GM06990 (cell line): ENCODE data around the gene ADCYAP1R1.

Experiments
- DNase-seq: peaks from one replicate; pipeline ENCODE4 v3.0.0-alpha.2; 2011; ENCODE audit not compliant: insufficient read length; ENCODE audit errors: extremely low read depth
- H3K27me3 ChIP-seq: replicated peaks from 2 replicates; pipeline ENCODE4 v1.6.0; 2011; ENCODE audit warnings: low read length; ENCODE audit not compliant: control insufficient read depth, insufficient read depth
- H3K36me3 ChIP-seq: 2 replicates; pipeline ENCODE4 v1.5.1; 2011; ENCODE audit warnings: low read length; ENCODE audit not compliant: control insufficient read depth, insufficient read depth
- H3K4me3 ChIP-seq: replicated peaks from 2 replicates; pipeline ENCODE4 v1.5.1; 2011; ENCODE audit warnings: low read depth, mild to moderate bottlenecking, control low read depth, low read length
- CTCF ChIP-seq: IDR thresholded peaks from 2 replicates; pipeline ENCODE4 v1.5.1; 2011; ENCODE audit warnings: low read length, control low read depth, mild to moderate bottlenecking, inconsistent platforms; ENCODE audit not compliant: insufficient read depth, poor library complexity, severe bottlenecking

Gene ADCYAP1R1

GRCh38 chr7:31076051-31076450 is 23.9 kb downstream of the ADCYAP1R1 start:
- TF ChIP-seq CTCF, result no peak
- no peak for DNase-seq
- Histone ChIP-seq H3K4me3 (no peak overlapping the region), H3K27me3 (peaks cover 1% of the 10 kb centered on the region), H3K36me3 (no peaks in the 10 kb centered on the region)

- DNase-seq, result no peak
- no peak overlapping the region for H3K4me3 ChIP-seq
- no peaks in the 10 kb centered on the region for H3K36me3 ChIP-seq
- no peak for TF ChIP-seq CTCF
- H3K27me3 ChIP-seq, result peaks cover 1% of the 10 kb centered on the region
Observed at GRCh38 chr7:31076641-31077310, 24.7 kb downstream of the ADCYAP1R1 start.

GRCh38 chr7:31077484-31078362 is 25.6 kb downstream of the ADCYAP1R1 start:
- Histone ChIP-seq H3K4me3 (no peak overlapping the region), H3K27me3 (peaks cover 1% of the 10 kb centered on the region), H3K36me3 (no peaks in the 10 kb centered on the region)
- no peak for TF ChIP-seq CTCF
- no peak for DNase-seq

- Histone ChIP-seq H3K4me3 (no peak overlapping the region), H3K27me3 (peaks cover 1% of the 10 kb centered on the region), H3K36me3 (no peaks in the 10 kb centered on the region)
- no peak for DNase-seq
- TF ChIP-seq CTCF, result no peak
Observed at GRCh38 chr7:31078363-31078990, 26.4 kb downstream of the ADCYAP1R1 start.

- H3K4me3 ChIP-seq, result no peak overlapping the region
- no peak for DNase-seq
- no peaks in the 10 kb centered on the region for H3K36me3 ChIP-seq
- peaks cover 1% of the 10 kb centered on the region for H3K27me3 ChIP-seq
- TF ChIP-seq CTCF, result no peak
Observed at GRCh38 chr7:31079126-31079823, 27.2 kb downstream of the ADCYAP1R1 start.
